ENCODE measurements around the gene SHISA6.

The SHISA6 gene

DNA sequence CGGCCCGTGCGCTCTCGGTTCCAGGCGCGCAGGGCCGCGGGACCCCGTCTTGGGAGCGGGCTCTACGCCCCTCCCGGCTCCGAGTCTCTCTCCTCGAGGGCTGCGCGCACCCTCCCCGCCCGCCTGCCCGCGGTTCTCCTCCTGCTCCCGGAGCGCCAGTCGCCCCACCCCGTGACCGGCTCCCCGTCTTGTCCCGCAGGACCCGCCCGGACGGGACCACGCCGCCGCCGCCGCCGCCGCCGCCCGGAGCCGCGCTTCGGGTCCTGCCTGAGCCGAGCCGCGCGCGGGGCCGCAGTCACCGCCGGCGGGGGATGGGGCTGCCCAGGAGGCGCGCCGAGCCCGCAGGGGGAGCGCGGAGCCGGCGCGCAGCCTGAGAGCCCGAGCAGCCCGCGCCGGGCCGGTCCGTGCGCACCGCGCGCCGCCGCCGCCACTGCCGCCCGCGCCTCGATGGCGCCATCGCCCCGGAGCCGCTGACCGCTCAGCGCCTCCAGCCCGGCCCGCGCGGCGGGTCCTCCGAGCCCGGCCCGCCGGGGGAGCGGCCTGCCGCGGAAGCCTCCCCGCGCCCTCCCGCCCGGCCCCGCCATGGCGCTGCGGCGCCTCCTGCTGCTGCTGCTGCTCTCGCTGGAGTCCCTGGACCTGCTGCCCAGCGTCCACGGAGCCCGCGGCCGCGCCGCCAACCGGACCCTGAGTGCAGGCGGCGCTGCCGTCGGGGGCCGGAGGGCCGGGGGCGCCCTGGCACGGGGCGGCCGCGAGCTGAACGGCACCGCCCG lies at the start of gene SHISA6:
Gene SHISA6 (plus strand): TSS at position 373 of the 770 bp plus-strand sequence.
- peaks cover 6% of the 10 kb centered on the region; the same call in 1 of the 2 replicates for H3K4me1 ChIP-seq (ENCODE audit: insufficient read depth, low read length)
- peak within 1 kb of the TSS; percentile 57 for H3K9ac ChIP-seq (ENCODE audit: low read depth, low read length)
- no peaks in the 10 kb centered on the region for H3K9me3 ChIP-seq (ENCODE audit: control insufficient read depth, insufficient read depth, low read length)
- H3K36me3 ChIP-seq (ENCODE audit: insufficient read depth, low read length), result no peaks in the 10 kb centered on the region

DNA sequence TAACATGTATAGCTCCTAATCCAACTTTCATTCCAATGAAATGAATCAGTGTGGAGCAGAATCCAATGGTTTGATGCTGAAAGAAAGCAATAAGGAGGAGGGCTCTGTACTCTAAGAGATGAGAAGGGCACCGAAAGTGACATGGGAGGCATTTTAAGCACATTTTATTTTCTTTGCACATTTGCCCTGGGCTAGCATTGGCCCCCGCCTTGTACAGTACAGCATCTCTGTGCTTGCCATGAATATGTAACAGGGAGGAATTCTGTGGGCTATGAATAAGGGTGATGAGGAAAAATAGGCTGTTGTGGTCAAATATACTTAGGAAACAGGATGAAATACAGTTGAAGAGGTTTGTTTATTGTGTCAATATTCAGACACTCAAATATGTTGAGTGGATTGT lies 45.2 kb upstream of the SHISA6 start:
- Histone ChIP-seq H3K36me3 (ENCODE audit: insufficient read depth, low read length) (no peaks in the 10 kb centered on the region), H3K9ac (ENCODE audit: low read depth, low read length) (no peak overlapping the region), H3K4me1 (ENCODE audit: insufficient read depth, low read length) (peaks cover 4% of the 10 kb centered on the region; the same call in 1 of the 2 replicates), H3K9me3 (ENCODE audit: control insufficient read depth, insufficient read depth, low read length) (0 out of 2 replicates have a peak, but pooled peaks cover 2% of the 10 kb centered on the region)

DNA sequence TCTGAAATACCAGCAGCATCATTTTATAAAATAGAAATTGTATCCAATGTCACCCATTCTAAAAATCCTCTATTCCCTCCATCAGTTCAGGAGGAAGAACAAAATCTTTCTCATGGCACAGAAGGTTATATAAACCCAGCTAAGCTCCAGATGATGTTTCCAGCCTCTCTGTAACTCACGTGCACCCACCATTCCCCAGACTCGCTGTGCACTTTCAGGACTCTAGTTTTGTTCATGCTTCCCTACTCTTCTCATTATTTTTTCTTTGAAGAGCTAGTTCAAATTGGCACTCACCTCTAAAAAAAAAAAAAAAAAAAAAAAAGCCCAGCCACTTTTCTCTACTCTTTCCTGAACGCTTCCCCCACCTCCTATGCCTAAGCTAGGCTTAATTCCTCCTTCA lies 36.0 kb upstream of the SHISA6 start:
- Histone ChIP-seq H3K9ac (ENCODE audit: low read depth, low read length) (no peak overlapping the region), H3K4me1 (ENCODE audit: insufficient read depth, low read length) (no peaks in the 10 kb centered on the region), H3K36me3 (ENCODE audit: insufficient read depth, low read length) (no peaks in the 10 kb centered on the region), H3K9me3 (ENCODE audit: control insufficient read depth, insufficient read depth, low read length) (no peaks in the 10 kb centered on the region)

DNA sequence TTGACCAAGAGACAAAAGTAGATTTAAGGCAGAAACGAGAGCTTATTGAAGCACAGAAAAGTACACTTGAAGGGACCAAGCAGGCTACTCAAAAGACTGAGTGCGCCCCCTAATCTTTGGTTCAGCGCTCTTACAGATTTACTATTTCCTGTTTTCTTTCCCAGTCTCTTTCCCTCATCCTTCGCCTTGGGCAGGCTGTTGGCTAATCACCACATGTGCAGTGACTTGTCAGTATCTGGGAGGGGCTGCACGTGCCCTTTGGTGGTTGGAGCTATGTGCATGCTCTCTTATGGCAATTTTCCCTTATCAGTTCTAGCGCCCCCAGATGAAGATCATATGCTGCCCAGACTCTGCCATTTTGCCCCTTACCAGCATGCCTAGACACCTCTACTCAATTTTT lies 35.4 kb upstream of the SHISA6 start:
- Histone ChIP-seq H3K9ac (ENCODE audit: low read depth, low read length) (no peak overlapping the region), H3K9me3 (ENCODE audit: control insufficient read depth, insufficient read depth, low read length) (no peaks in the 10 kb centered on the region), H3K36me3 (ENCODE audit: insufficient read depth, low read length) (no peaks in the 10 kb centered on the region), H3K4me1 (ENCODE audit: insufficient read depth, low read length) (no peaks in the 10 kb centered on the region)

DNA sequence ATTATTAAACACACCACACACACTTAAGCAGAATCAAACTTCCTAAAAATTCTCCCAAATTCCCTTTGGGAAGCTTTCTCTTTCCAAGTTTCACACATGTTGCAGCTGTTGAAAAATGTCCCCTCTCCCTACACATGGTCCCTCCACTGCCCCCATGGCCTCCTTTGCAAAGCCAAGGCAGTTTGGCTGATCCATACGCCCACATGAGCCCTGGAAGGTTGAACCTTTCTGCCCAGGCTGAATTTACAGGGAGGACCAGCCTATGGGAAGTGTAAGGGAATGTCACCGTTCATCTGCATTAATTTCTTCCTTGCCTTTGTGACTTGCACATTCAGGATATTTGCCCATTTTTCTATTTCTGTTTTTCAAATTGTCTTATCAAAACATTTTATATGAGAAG lies 31.1 kb upstream of the SHISA6 start:
- Histone ChIP-seq H3K4me1 (ENCODE audit: insufficient read depth, low read length) (no peaks in the 10 kb centered on the region), H3K9me3 (ENCODE audit: control insufficient read depth, insufficient read depth, low read length) (no peaks in the 10 kb centered on the region), H3K9ac (ENCODE audit: low read depth, low read length) (no peak overlapping the region), H3K36me3 (ENCODE audit: insufficient read depth, low read length) (no peaks in the 10 kb centered on the region)

DNA sequence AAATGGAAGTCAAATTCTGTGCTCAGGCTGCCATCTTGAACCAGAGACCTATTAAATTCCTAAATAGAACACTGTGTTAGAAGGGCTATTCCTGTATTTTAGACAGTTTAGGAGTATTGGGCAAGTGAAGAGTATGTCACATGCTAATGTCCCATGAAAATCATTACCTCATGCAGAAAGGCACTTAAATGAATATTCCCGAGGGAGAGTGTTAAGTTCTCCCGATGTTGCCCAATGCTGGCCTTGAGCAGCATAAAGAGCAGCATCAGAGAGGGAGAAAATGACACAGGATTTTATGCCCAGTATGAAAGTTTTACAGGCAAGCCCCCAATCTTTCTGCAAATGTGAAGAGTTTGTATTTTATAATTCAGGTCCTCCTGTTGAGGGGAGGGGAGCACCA lies 28.2 kb upstream of the SHISA6 start:
- Histone ChIP-seq H3K9me3 (ENCODE audit: control insufficient read depth, insufficient read depth, low read length) (no peaks in the 10 kb centered on the region), H3K9ac (ENCODE audit: low read depth, low read length) (no peak overlapping the region), H3K4me1 (ENCODE audit: insufficient read depth, low read length) (no peaks in the 10 kb centered on the region), H3K36me3 (ENCODE audit: insufficient read depth, low read length) (no peaks in the 10 kb centered on the region)

DNA sequence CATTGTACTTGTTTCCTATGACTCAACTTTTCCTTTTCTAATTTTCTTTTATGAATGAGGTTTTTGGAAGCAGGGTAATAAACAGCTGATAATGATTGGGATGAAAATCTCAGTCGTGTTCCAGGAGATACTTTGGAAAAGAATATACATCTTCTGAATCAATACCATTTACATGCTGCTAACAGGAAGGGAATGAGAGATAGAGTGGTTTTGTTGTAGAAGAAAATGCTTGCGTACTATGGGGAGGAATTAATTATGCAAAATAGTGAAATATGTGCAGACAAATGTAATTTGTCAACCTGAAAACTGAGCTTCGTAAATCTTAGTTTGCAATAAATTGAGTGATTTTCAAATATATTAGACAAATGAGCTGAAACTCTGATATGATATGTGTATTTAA lies 24.0 kb upstream of the SHISA6 start:
- H3K9me3 ChIP-seq (ENCODE audit: control insufficient read depth, insufficient read depth, low read length), result no peaks in the 10 kb centered on the region
- no peak overlapping the region for H3K9ac ChIP-seq (ENCODE audit: low read depth, low read length)
- H3K4me1 ChIP-seq (ENCODE audit: insufficient read depth, low read length), result no peaks in the 10 kb centered on the region

DNA sequence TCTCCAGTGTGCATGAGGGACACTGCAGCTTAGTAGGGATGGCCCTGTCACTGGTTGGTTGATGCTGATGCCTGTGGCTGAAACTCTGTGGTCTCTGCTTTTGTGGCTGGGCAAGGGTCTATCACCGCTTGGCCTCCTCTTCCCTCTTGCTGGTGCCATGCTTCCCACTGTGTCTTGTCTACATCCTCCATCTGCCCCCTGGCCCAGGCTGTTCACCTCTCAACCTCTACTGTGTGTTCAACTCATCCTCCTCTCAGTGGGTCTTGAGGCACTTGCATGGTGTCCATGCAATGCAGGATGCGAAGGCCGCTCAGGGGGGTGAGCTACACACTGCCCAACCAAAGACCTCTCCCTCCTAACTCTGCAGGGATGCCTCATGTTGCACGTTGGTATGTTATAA lies 19.8 kb upstream of the SHISA6 start:
- no peak overlapping the region for H3K9ac ChIP-seq (ENCODE audit: low read depth, low read length)
- H3K36me3 ChIP-seq (ENCODE audit: insufficient read depth, low read length), result no peaks in the 10 kb centered on the region
- H3K9me3 ChIP-seq (ENCODE audit: control insufficient read depth, insufficient read depth, low read length), result no peaks in the 10 kb centered on the region
- no peaks in the 10 kb centered on the region for H3K4me1 ChIP-seq (ENCODE audit: insufficient read depth, low read length)

More for the DNA sequence above, 24.0 kb upstream of the SHISA6 start:
- no peaks in the 10 kb centered on the region for H3K36me3 ChIP-seq (ENCODE audit: insufficient read depth, low read length)

DNA sequence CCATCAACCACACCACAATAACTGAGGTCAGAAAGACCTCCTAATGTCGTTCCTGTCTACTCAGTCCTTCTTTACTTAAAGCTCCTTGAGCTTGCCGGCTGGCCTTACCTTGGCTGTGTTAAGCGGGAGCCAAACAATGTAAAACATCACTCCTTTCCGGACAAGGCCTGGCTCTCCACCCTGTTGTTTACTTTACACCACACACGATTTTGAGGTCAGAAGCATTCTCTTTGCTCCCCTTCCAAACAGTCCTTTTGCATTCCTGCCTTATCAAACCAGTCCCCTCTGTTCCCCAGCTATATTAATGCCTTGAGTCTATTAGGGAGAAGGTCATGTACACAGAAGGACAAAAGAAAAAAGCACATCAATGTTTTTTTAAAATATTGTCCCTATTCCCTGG lies 19.3 kb upstream of the SHISA6 start:
- no peaks in the 10 kb centered on the region for H3K4me1 ChIP-seq (ENCODE audit: insufficient read depth, low read length)
- no peaks in the 10 kb centered on the region for H3K9me3 ChIP-seq (ENCODE audit: control insufficient read depth, insufficient read depth, low read length)
- H3K9ac ChIP-seq (ENCODE audit: low read depth, low read length), result no peak overlapping the region
- H3K36me3 ChIP-seq (ENCODE audit: insufficient read depth, low read length), result no peaks in the 10 kb centered on the region

DNA sequence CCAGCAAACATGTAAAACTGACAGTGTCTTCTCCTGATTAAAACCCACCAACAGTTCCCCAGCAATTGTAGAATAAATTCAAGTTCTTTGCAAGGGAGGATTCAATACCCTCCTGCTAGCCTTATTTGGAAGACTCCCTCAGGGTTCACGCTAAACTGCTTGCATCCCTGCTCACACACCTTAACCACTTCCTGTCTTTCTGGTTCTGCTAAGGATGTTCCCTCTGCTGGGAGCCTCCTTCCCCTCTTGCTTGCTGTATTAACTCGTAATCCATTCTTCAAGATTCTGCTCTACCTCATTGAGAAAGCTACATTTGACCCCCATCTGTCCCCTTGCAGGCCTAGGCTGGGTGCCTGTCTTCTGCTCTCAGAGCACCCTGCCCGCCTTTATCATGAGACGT lies 2.3 kb upstream of the SHISA6 start:
- H3K9ac ChIP-seq (ENCODE audit: low read depth, low read length), result peak overlapping the region; percentile 18; the same call in 1 of the 2 replicates
- H3K4me1 ChIP-seq (ENCODE audit: insufficient read depth, low read length), result no peaks in the 10 kb centered on the region
- H3K36me3 ChIP-seq (ENCODE audit: insufficient read depth, low read length), result no peaks in the 10 kb centered on the region
- H3K9me3 ChIP-seq (ENCODE audit: control insufficient read depth, insufficient read depth, low read length), result no peaks in the 10 kb centered on the region

DNA sequence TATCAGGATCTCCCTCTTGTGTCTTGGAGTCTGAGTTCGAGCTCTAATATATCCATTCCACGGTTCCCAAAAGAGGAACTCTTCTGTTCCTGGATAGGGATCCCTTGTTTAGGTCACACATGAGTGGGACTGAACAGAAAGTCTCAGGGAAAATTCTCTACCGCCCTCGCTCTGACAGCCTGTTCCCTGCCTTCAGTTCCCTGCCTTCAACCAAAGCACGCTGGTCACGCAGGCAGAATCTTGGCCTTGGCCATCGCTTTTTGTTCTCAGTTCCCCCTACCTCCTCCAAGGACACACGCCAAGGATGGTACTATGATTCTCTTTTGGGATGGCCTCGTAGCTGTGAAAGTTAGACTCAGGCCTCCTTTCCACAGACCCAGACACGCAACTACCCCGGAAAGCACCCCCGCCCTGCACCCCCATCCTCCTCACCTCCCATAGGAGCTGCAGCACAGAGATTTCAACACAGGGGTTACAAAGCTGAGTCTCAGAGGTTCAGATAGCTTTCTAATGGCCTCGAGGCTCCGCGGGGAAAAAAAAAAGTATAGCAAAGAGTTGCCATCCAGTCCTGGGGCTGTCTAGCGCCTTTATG lies 1.5 kb upstream of the SHISA6 start:
- Histone ChIP-seq H3K9ac (ENCODE audit: low read depth, low read length) (peak overlapping the region; percentile 57; the same call in 1 of the 2 replicates), H3K9me3 (ENCODE audit: control insufficient read depth, insufficient read depth, low read length) (no peaks in the 10 kb centered on the region), H3K36me3 (ENCODE audit: insufficient read depth, low read length) (no peaks in the 10 kb centered on the region), H3K4me1 (ENCODE audit: insufficient read depth, low read length) (no peaks in the 10 kb centered on the region)

DNA sequence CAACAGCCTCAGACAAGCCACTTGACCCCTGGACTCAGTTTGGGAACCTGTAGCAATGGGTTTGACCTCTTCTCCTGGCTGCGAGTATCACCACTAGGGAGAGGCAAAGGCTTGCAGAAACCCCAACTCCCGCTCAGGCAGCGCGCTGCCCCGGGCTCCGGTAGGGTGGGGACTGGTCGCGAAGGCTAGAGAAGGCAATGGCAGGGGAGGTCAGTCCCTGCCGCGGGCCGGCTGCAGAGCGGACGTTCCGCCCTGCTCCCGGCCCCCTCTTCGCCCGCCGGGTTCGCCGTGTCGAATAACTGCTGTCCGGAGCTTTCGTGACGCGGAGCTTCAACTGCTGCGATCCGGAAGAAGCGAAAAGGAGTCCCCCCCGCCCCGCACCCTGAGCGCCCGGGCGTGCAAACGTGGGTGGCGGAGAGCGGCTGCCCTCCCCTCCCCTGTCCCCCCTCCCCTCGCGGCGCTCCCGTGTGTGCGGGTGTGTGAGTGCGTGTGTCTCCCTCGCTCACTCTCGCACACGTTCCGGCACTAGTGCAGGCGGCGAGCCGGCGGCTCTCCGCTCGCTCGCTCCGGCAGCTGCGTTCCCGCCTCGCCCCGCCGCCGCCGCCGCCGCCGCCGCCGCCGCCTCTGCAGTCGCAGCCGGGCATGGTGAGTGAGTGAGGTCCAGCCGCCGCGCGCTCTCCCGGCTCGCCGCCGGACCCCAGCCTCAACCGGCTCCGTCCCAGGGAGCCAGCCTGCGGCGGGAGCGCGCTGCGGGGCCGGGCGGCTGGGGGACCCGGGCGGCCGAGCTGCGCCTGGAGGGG lies 772 bp upstream of the SHISA6 start:
- no peaks in the 10 kb centered on the region for H3K36me3 ChIP-seq (ENCODE audit: insufficient read depth, low read length)
- H3K9ac ChIP-seq (ENCODE audit: low read depth, low read length), result peak overlapping the region; percentile 57
- H3K9me3 ChIP-seq (ENCODE audit: control insufficient read depth, insufficient read depth, low read length), result no peaks in the 10 kb centered on the region
- peaks cover 4% of the 10 kb centered on the region; the same call in 1 of the 2 replicates for H3K4me1 ChIP-seq (ENCODE audit: insufficient read depth, low read length)

DNA sequence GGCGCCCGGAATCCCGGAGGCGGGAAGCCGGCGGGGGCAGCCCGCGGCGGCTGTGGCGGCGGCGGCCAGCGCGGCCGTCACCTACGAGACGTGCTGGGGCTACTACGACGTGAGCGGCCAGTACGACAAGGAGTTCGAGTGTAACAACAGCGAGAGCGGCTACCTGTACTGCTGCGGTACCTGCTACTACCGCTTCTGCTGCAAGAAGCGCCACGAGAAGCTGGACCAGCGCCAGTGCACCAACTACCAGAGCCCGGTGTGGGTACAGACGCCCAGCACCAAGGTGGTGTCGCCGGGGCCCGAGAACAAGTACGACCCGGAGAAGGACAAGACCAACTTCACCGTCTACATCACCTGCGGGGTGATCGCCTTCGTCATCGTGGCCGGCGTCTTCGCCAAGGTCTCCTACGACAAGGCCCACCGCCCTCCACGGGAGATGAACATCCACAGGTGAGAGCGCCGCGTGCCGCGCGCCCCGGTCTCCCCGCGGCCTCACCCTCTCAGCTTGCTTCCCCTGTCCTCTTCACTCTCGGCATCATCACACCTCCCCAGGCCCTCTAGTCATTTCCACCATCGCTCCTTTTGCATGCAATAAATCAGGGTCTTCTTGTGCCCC lies 706 bp downstream of the SHISA6 start:
- H3K9me3 ChIP-seq (ENCODE audit: control insufficient read depth, insufficient read depth, low read length), result no peaks in the 10 kb centered on the region
- H3K9ac ChIP-seq (ENCODE audit: low read depth, low read length), result peak overlapping the region; percentile 41; the same call in 1 of the 2 replicates
- H3K4me1 ChIP-seq (ENCODE audit: insufficient read depth, low read length), result peaks cover 6% of the 10 kb centered on the region; the same call in 1 of the 2 replicates
- no peaks in the 10 kb centered on the region for H3K36me3 ChIP-seq (ENCODE audit: insufficient read depth, low read length)

DNA sequence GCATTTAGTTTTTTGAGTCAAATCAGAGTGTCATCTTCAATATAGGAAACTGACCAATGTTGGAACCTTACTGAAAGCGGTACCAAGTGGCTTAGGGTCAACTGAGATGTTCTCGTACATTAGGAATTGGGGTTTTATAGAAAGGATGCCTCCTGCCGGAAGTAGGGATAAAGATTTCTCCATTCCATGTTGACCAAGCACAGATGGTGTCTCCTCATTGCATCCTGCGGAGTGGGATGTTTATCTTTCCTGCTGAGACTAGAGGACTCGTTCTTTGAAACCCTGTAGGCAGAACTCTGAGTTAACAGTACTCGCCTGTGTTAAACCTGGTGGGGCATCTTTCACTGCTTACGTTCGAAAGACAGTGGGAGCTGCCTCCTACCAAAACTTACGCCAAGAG lies 1.4 kb downstream of the SHISA6 start:
- Histone ChIP-seq H3K4me1 (ENCODE audit: insufficient read depth, low read length) (peaks cover 6% of the 10 kb centered on the region; the same call in 1 of the 2 replicates), H3K36me3 (ENCODE audit: insufficient read depth, low read length) (no peaks in the 10 kb centered on the region), H3K9me3 (ENCODE audit: control insufficient read depth, insufficient read depth, low read length) (no peaks in the 10 kb centered on the region), H3K9ac (ENCODE audit: low read depth, low read length) (no peak overlapping the region)
